Bronchial epithelial cell (primary cell): ENCODE measurements around the gene GLYR1. TPM values are rescaled to one million over a fixed set of nuclear protein-coding genes. Genes with fewer than 3 reads are reported as not detected.

ENCODE experiments used
- DNase-seq: peaks from one replicate; pipeline ENCODE4 v3.0.0-alpha.2; 2010; ENCODE audit warnings: low read depth
- FAIRE-seq: peaks from 2 replicates; lab custom pipeline; 2011; peaks lifted over from hg19 to GRCh38; lab: Jason Lieb, UNC
- H3K27me3 ChIP-seq: 2 replicates; pipeline ENCODE4 v1.5.1; 2011; ENCODE audit warnings: low read length; ENCODE audit not compliant: control insufficient read depth, insufficient read depth
- H3K36me3 ChIP-seq: 2 replicates; pipeline ENCODE4 v1.5.1; 2011; ENCODE audit warnings: low read length; ENCODE audit not compliant: control insufficient read depth, insufficient read depth
- H3K4me3 ChIP-seq: 2 replicates; pipeline ENCODE4 v1.5.1; 2011; ENCODE audit warnings: mild to moderate bottlenecking, low read depth, low read length, control low read depth
- CTCF ChIP-seq: IDR thresholded peaks from 2 replicates; pipeline ENCODE4 v1.5.1; 2011; ENCODE audit warnings: mild to moderate bottlenecking, moderate library complexity, low read length, control low read depth, inconsistent platforms; ENCODE audit not compliant: insufficient read depth, severe bottlenecking
- total RNA-seq: library from RNA; depleted of rRNA; stranded (reverse); fragments of >200 nt; gene quantifications from 2 replicates; pipeline ENCODE4 v1.2.1, GENCODE V29; 2014

GLYR1 gene
- total RNA-seq, 1 donor from 2014 or later = 31.1 TPM

GRCh38 chr16:4882633-4883285, 35.7 kb upstream of the GLYR1 start:
- no peaks in the 10 kb centered on the region for H3K27me3 ChIP-seq
- FAIRE-seq (peak; percentile 32), DNase-seq (peak; percentile 83)
- TF ChIP-seq CTCF = no peak
- no peak overlapping the region for H3K4me3 ChIP-seq
- peaks cover 54% of the 10 kb centered on the region for H3K36me3 ChIP-seq

- FAIRE-seq = no peak
- TF ChIP-seq CTCF = no peak
- H3K4me3 ChIP-seq = no peak overlapping the region
- no peaks in the 10 kb centered on the region for H3K27me3 ChIP-seq
- DNase-seq = no peak
- H3K36me3 ChIP-seq = peaks cover 50% of the 10 kb centered on the region
These were observed 35.0 kb upstream of the GLYR1 start for GRCh38 chr16:4882000-4882632.

GRCh38 chr16:4880006-4880580, 33.0 kb upstream of the GLYR1 start:
- FAIRE-seq = no peak
- no peak for DNase-seq
- Histone ChIP-seq H3K27me3 (no peaks in the 10 kb centered on the region), H3K36me3 (peaks cover 44% of the 10 kb centered on the region), H3K4me3 (no peak overlapping the region)
- TF ChIP-seq CTCF = no peak

- peak; percentile 40 for DNase-seq
- Histone ChIP-seq H3K36me3 (peaks cover 46% of the 10 kb centered on the region), H3K4me3 (no peak overlapping the region), H3K27me3 (no peaks in the 10 kb centered on the region)
- TF ChIP-seq CTCF = no peak
- FAIRE-seq = no peak
These were observed 32.0 kb upstream of the GLYR1 start for GRCh38 chr16:4879049-4879448.

- H3K4me3 ChIP-seq = no peak overlapping the region
- FAIRE-seq = no peak
- no peaks in the 10 kb centered on the region for H3K27me3 ChIP-seq
- no peak for TF ChIP-seq CTCF
- DNase-seq = no peak
- H3K36me3 ChIP-seq = peaks cover 39% of the 10 kb centered on the region
These were observed 30.2 kb upstream of the GLYR1 start for GRCh38 chr16:4877380-4877685.
